GM12891 (cell line): Measurements from ENCODE around the gene DLGAP1.
"Not testable (repeated sequence)": the region's sequence is repeated elsewhere in the genome, so short reads cannot be mapped to it uniquely, and the experiment has no call there.

Experiments
- DNase-seq: peaks from one replicate; pipeline ENCODE4 v3.0.0; 2011; ENCODE audit warnings: low spot score; ENCODE audit not compliant: insufficient read length
- FAIRE-seq: peaks from 2 replicates; lab custom pipeline; 2011; peaks lifted over from hg19 to GRCh38; lab: Jason Lieb, UNC
- PAX5 ChIP-seq: IDR thresholded peaks from 2 replicates; pipeline ENCODE4 v1.6.1; 2011; ENCODE audit warnings: low read length, moderate library complexity, mild to moderate bottlenecking; ENCODE audit not compliant: insufficient read depth, severe bottlenecking
- POLR2A ChIP-seq: IDR thresholded peaks from 2 replicates; pipeline ENCODE4 v1.6.1; 2011; ENCODE audit warnings: low read depth, low read length, control low read depth
- POLR2AphosphoS5 ChIP-seq: IDR thresholded peaks from 2 replicates; pipeline ENCODE4 v1.6.1; 2011; ENCODE audit warnings: low read depth, low read length, control low read depth
- POU2F2 ChIP-seq: IDR thresholded peaks from 2 replicates; pipeline ENCODE4 v1.6.1; 2011; ENCODE audit warnings: low read depth, mild to moderate bottlenecking, control low read depth, low read length, moderate library complexity
- SPI1 ChIP-seq: IDR thresholded peaks from 2 replicates; pipeline ENCODE4 v1.6.1; 2011; ENCODE audit warnings: low read depth, low read length, control low read depth
- TAF1 ChIP-seq: IDR thresholded peaks from 2 replicates; pipeline ENCODE4 v1.6.1; 2011; ENCODE audit warnings: low read depth, low read length, control low read depth

Gene DLGAP1

DNA sequence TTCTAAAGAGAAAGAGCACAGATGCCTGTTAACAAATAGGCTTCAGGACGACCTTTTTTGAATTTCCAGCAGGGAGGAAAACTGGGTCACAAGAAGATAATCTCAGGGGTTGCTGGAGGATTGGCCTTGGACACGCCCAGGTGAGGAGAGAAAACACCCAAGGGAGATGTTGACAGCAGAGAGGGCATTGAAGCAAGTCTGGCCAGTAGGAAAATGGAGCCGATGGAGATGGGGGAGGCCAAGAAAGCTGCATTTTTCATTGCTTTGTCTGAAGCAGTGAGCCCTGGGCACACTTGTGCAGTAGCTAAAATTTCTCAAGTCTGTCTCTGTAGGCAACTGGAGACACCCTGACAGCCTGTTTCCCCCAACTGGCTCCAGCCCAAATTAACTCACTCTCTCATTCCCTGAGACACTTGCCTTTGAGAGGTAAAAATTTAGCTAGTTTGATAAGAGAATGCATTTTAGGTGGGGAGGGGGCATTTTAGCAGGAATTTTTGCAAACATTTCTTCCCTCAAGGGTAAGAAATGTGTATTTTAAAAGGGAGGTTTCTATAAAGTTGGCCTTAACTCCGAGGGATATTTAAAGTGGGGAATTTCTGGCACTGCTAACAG, 839.6 kb downstream of the DLGAP1 start:
- FAIRE-seq, result no peak
- TF ChIP-seq PAX5 (no peak), TAF1 (no peak), POLR2AphosphoS5 (no peak), SPI1 (no peak), POLR2A (no peak), POU2F2 (no peak)
- DNase-seq, result no peak

DNA sequence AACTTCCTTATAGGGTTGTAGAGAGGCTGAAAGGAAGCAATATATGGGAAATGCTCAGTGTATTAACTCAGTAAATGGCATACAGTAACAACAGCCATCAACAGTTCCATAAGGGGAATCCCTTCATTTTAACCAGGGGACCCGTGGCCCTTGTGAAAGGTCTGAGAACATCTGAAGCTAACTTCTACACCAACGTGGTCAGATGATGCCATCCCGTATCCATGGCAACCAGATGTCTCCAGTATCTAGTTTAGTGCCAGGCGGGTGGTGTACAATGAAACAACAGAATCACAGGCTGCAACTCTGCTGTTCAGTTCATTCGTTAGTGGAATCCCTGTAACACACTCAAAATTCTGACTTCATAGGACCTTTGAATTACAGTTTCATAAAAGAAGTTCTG, 842.8 kb downstream of the DLGAP1 start:
- no peak for TF ChIP-seq TAF1
- TF ChIP-seq POU2F2, result no peak
- no peak for TF ChIP-seq POLR2A
- TF ChIP-seq SPI1, result no peak
- TF ChIP-seq PAX5, result no peak
- TF ChIP-seq POLR2AphosphoS5, result no peak
- DNase-seq (no peak), FAIRE-seq (no peak)

DNA sequence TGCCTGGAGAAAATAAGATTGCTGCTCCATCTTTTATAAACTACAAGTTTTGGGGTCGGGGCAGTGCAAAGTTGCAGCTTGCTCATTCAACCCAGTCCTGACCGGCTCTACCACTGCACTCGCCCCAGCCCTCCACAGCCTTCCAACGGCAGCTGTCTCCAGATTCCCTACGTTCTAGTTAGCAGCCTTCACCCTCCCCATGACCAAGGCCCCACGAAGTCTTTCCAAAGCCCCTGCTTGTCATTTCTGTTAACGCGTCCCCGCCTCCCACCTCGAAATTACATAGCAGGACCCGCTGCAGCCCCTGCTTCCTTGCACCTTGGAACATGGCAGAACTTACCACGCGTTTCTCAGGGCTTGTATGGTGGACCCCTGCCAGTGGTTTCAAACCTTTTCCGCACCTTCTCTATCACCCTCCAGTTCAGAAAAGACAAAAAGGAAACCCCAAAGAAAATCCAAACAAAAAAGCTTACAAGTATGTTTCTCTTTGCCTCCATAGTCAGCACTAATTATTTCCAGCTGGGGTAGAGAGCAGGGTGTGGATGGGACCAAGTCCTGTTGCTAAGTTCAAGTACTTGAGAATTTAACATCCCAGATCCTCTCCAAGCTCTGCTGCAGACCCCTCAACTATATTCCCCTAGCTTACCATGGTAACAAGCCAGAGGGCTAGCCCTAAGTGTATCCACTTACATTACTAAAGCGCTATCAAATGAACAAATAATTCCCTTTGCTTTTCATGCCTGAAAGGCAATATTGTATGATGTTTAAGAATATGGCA, 843.6 kb downstream of the DLGAP1 start:
- no peak for FAIRE-seq
- TF ChIP-seq SPI1 (no peak), PAX5 (no peak), POU2F2 (no peak), POLR2A (no peak), POLR2AphosphoS5 (no peak), TAF1 (no peak)
- no peak for DNase-seq

GRCh38 chr18:3610813-3611212, 844.3 kb downstream of the DLGAP1 start:
- FAIRE-seq, result no peak
- no peak for DNase-seq
- TF ChIP-seq PAX5, result no peak
- no peak for TF ChIP-seq SPI1
- TF ChIP-seq POLR2AphosphoS5, result no peak
- TF ChIP-seq POU2F2, result no peak
- no peak for TF ChIP-seq TAF1
- TF ChIP-seq POLR2A, result no peak

DNA sequence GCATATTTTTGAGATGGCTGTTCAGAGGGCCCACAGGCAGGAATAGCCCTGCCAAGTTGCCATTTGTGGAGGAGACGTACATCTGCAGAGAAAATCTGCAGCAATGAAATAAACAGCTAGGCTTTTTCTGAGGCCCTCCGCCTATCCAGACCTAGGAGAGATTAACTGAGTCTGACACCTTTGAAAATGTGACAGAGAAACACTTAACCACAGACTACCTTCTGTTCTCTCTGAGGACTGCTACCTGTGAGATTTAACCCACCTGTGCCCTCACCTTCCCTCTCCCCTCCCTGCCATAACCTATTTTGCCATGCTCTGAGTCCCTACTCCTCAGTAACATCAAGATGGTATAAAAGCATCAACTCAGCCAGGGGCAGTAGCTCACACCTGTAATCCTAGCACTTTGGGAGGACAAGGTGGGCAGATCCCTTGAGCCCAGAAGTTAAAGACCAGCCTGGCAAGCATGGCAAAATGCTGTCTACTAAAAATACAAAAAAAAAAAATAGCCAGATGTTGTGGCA, 844.9 kb downstream of the DLGAP1 start:
- DNase-seq (no peak), FAIRE-seq (no peak)
- TF ChIP-seq POU2F2 (no peak), SPI1 (no peak), TAF1 (no peak), POLR2AphosphoS5 (no peak), PAX5 (no peak), POLR2A (no peak)

DNA sequence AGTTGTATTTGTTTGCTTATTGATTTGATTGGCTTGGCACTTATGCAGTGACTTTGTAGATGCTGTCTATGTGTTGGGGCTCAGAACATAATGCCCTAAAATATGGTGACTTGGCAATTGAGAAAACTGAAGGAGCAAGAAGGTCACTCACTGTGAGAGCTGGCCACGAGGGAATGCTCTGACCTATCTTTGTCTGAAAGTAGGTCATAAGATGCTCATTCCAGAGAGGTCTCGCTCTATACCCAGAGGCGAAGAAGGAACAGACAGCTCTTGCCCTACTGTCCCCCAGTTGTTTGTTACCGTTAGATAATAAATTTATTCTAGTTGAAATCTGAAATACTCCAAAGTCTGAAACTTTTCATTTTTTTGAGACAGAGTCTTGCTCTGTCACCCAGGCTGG, 846.6 kb downstream of the DLGAP1 start:
- no peak for TF ChIP-seq SPI1
- TF ChIP-seq POLR2A, result no peak
- no peak for TF ChIP-seq TAF1
- no peak for TF ChIP-seq PAX5
- no peak for TF ChIP-seq POU2F2
- TF ChIP-seq POLR2AphosphoS5, result no peak
- DNase-seq, result no peak
- FAIRE-seq, result no peak

DNA sequence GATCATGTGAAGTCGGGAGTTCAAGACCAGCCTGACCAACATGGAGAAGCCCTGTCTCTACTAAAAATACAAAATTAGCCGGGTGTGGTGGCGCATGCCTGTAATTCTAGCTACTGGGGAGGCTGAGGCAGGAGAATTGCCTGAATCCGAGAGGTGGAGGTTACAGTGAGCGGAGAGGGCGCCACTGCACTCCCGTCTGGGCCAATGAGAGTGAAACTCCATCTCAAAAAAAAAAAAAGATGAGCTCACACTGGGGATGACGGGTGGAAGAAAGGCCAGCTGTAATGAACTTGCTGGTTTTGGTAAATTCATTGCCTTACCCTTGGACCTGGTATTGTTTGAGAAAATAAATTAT, 847.0 kb downstream of the DLGAP1 start:
- DNase-seq, FAIRE-seq: not testable (repeated sequence)

- no peak for TF ChIP-seq TAF1
- TF ChIP-seq POLR2A, result no peak
- TF ChIP-seq SPI1, result no peak
- no peak for TF ChIP-seq POU2F2
- TF ChIP-seq POLR2AphosphoS5, result no peak
- no peak for TF ChIP-seq PAX5
- no peak for DNase-seq
- FAIRE-seq, result no peak
Observed at GRCh38 chr18:3607309-3608098, 847.6 kb downstream of the DLGAP1 start.

DNA sequence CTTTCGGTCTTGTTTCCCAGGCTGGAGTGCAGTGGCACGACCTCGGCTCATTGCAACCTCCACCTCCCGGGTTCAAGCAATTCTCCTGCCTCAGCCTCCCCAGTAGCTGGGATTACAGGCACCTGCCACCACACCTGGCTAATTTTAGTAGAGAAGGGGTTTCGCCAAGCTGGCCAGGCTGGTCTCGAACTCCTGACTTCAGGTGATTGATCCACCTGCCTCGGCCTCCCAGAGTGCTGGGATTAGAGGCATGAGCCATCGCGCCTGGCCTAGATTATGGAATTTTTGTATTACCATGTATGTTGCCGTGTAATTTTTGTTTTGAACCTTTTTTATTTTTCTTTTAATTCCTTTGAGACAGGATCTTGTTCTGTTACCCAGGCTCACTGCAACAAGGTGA, 848.2 kb downstream of the DLGAP1 start:
- FAIRE-seq, DNase-seq: not testable (repeated sequence)
